ENCODE measurements around the gene GAS6.

GRCh38 chr13:113860051-113860664 is 3.7 kb downstream of the GAS6 start:
- TF ChIP-seq EZH2 (IDR thresholded peaks at IDR 0.05; ENCODE audit: insufficient read depth, poor library complexity, severe bottlenecking) (no peak), EZH2phosphoT487 (IDR thresholded peaks at IDR 0.05; ENCODE audit: insufficient read depth, low read depth) (no peak)

Measured in GM23248 (cell line).